Neural cell (in vitro differentiated cells): ENCODE measurements around the gene WDR36. TPM values are rescaled to one million over a fixed set of nuclear protein-coding genes. Genes with fewer than 3 reads are reported as not detected.

Source experiments
- H2AFZ ChIP-seq: fragments of 200-600, 300-800 bp; sonication (generic), shearing (Covaris generic); 2 replicates; pipeline ENCODE4 v1.6.0; 2014; ENCODE audit warnings: low read depth, mild to moderate bottlenecking, antibody characterized with exemption, low read length, moderate library complexity
- H3F3A ChIP-seq: fragments of 200-600 bp; shearing (Covaris generic); 2 replicates; pipeline ENCODE4 v1.6.1; 2016; ENCODE audit warnings: mild to moderate bottlenecking, moderate library complexity, mixed read lengths, antibody characterized with exemption, low read length; ENCODE audit not compliant: insufficient read depth, poor library complexity, severe bottlenecking
- H3K27ac ChIP-seq: fragments of 200-600, 300-800 bp; sonication (generic), shearing (Covaris generic); 2 replicates; pipeline ENCODE4 v1.5.1; 2014; ENCODE audit warnings: mild to moderate bottlenecking, low read length, moderate library complexity
- H3K27me3 ChIP-seq: fragments of 300-800, 200-600 bp; sonication (generic), shearing (Covaris generic); 2 replicates; pipeline ENCODE4 v1.6.0; 2014; ENCODE audit warnings: mild to moderate bottlenecking, low read depth, low read length, moderate library complexity; ENCODE audit not compliant: insufficient read depth
- H3K36me3 ChIP-seq: fragments of 300-800, 200-600 bp; sonication (generic), shearing (Covaris generic); 2 replicates; pipeline ENCODE4 v1.5.1; 2014; ENCODE audit warnings: mild to moderate bottlenecking, antibody characterized with exemption, low read length, moderate library complexity; ENCODE audit not compliant: insufficient read depth
- H3K4me2 ChIP-seq: fragments of 300-800, 200-600 bp; sonication (generic), shearing (Covaris generic); 2 replicates; pipeline ENCODE4 v1.6.0; 2014; ENCODE audit warnings: mild to moderate bottlenecking, low read length
- H3K4me3 ChIP-seq: fragments of 300-800, 200-600 bp; sonication (generic), shearing (Covaris generic); 2 replicates; pipeline ENCODE4 v1.5.1; 2014; ENCODE audit warnings: mild to moderate bottlenecking, low read length, moderate library complexity
- H3K79me2 ChIP-seq: fragments of 200-600 bp; shearing (Covaris generic); replicated peaks from 2 replicates; pipeline ENCODE4 v1.6.0; 2014; ENCODE audit warnings: mild to moderate bottlenecking, low read length, moderate library complexity; ENCODE audit not compliant: insufficient read depth
- H3K9ac ChIP-seq: fragments of 300-800, 200-600 bp; sonication (generic), shearing (Covaris generic); 2 replicates; pipeline ENCODE4 v1.6.1; 2016; ENCODE audit warnings: mild to moderate bottlenecking, low read length, mixed read lengths
- H3K9me2 ChIP-seq: fragments of 200-600 bp; shearing (Covaris generic); 2 replicates; pipeline ENCODE4 v1.6.1; 2016; ENCODE audit warnings: mild to moderate bottlenecking, low read length, mixed read lengths; ENCODE audit not compliant: insufficient read depth
- H3K9me3 ChIP-seq: fragments of 200-600, 300-800 bp; sonication (generic), shearing (Covaris generic); 2 replicates; pipeline ENCODE4 v1.6.1; 2016; ENCODE audit warnings: mild to moderate bottlenecking, mixed run types, low read length, moderate library complexity, mixed read lengths
- H4K20me1 ChIP-seq: fragments of 200-600 bp; shearing (Covaris generic); 2 replicates; pipeline ENCODE4 v1.6.1; 2016; ENCODE audit warnings: mild to moderate bottlenecking, mixed run types; ENCODE audit not compliant: insufficient read depth
- EP300 ChIP-seq: fragments of 450-650 bp; conservative IDR thresholded peaks from 2 replicates; pipeline ENCODE4 v1.6.1; 2014; ENCODE audit warnings: antibody characterized with exemption, mild to moderate bottlenecking, moderate library complexity; ENCODE audit not compliant: poor library complexity, severe bottlenecking
- EZH2 ChIP-seq: fragments of 200-600, 300-800 bp; shearing (Covaris generic), sonication (generic); IDR thresholded peaks from 2 replicates; pipeline ENCODE4 v1.6.1; 2014; ENCODE audit warnings: antibody characterized with exemption, low read length, borderline replicate concordance, mild to moderate bottlenecking; ENCODE audit not compliant: insufficient read depth, poor library complexity, severe bottlenecking
- MXI1 ChIP-seq: fragments of 450-650 bp; conservative IDR thresholded peaks from 2 replicates; pipeline ENCODE4 v1.6.1; 2014; ENCODE audit warnings: antibody characterized with exemption, mild to moderate bottlenecking; ENCODE audit not compliant: poor library complexity, severe bottlenecking
- POLR2AphosphoS5 ChIP-seq: IDR thresholded peaks from 2 replicates; pipeline ENCODE4 v1.6.1; 2012
- RAD21 ChIP-seq: fragments of 450-650 bp; conservative IDR thresholded peaks from 2 replicates; pipeline ENCODE4 v1.6.1; 2014; ENCODE audit warnings: antibody characterized with exemption, mild to moderate bottlenecking, moderate library complexity
- SMC3 ChIP-seq: fragments of 450-650 bp; conservative IDR thresholded peaks from 2 replicates; pipeline ENCODE4 v1.6.1; 2014; ENCODE audit warnings: antibody characterized with exemption, mild to moderate bottlenecking, moderate library complexity; ENCODE audit not compliant: poor library complexity
- TAF1 ChIP-seq: IDR thresholded peaks from 2 replicates; pipeline ENCODE4 v1.6.1; 2012; ENCODE audit warnings: low read depth
- polyA plus RNA-seq: library from polyadenylated mRNA; depleted of rRNA; stranded (reverse); fragments of >200 nt; gene quantifications from 2 replicates; pipeline ENCODE4 v1.2.3, GENCODE V29; 2014
- TF ChIP-seq, protein P1 (sequence below): IDR thresholded peaks from 2 replicates; pipeline ENCODE4 v1.6.1; 2012; ENCODE audit warnings: borderline replicate concordance
- TF ChIP-seq, protein P2 (sequence below): fragments of 450-650 bp; IDR thresholded peaks from 2 replicates; pipeline ENCODE4 v1.5.1; 2014; ENCODE audit warnings: antibody characterized with exemption, mild to moderate bottlenecking, moderate library complexity; ENCODE audit not compliant: poor library complexity, severe bottlenecking

Gene WDR36
- polyA plus RNA-seq, 1 donor from 2014 or later: 25.8 TPM

DNA sequence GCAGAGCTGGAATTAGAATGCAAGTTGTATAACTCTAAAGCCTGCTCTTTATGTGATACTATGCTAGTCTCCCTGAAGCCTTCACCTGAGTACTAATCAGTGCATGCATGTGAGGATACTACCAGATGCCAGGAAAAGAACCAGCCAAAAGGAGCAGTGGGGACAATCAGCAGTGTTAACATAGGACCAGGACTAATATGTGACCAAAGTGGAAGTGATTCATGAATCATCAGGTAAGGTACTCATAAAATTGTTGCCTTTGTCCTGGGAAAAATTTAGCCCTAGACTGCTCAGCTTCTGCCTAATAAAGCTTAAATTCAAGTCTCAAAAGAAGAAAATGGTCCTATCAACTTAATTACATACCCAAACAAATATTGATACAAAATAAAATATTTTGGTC is 34.1 kb upstream of the WDR36 start:
- no peaks in the 10 kb centered on the region for H3K9me2 ChIP-seq
- H3K9ac ChIP-seq: no peak overlapping the region
- H3K4me2 ChIP-seq: no peak overlapping the region
- no peak overlapping the region for H2AFZ ChIP-seq
- no peaks in the 10 kb centered on the region for H3F3A ChIP-seq
- no peaks in the 10 kb centered on the region for H4K20me1 ChIP-seq
- no peaks in the 10 kb centered on the region for H3K9me3 ChIP-seq
- no peak for TF ChIP-seq MXI1
- H3K27me3 ChIP-seq: no peaks in the 10 kb centered on the region
- no peaks in the 10 kb centered on the region for H3K36me3 ChIP-seq
- H3K4me3 ChIP-seq: no peak overlapping the region
- no peaks in the 10 kb centered on the region for H3K79me2 ChIP-seq
- no peak overlapping the region for H3K27ac ChIP-seq

DNA sequence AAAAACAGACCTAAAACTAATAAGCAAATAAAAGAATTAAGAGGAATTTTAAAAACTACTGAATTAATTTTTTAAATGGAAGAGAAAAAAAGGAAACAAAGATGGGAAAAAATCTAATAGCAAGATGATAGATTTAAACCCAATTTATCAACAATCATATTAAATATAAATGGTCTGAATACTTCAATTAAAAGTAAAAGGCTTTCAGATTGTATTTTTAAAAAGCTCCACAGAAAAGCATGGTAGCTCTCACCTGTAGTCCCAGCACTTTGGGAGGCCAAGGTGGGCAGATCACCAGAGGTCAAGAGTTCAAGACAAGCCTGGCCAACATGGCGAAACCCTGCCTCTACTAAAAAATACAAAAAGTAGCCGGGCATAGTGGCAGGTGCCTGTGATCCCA is 32.0 kb upstream of the WDR36 start:
- no peaks in the 10 kb centered on the region for H3K9me3 ChIP-seq
- no peak overlapping the region for H3K27ac ChIP-seq
- H4K20me1 ChIP-seq: no peaks in the 10 kb centered on the region
- no peak overlapping the region for H3K4me2 ChIP-seq
- no peaks in the 10 kb centered on the region for H3F3A ChIP-seq
- no peak overlapping the region for H2AFZ ChIP-seq
- H3K27me3 ChIP-seq: no peaks in the 10 kb centered on the region
- H3K9ac ChIP-seq: no peak overlapping the region
- TF ChIP-seq EZH2 (no peak), EP300 (no peak), MXI1 (no peak), POLR2AphosphoS5 (no peak), RAD21 (no peak), SMC3 (no peak), TAF1 (no peak)
- TF ChIP-seq, protein P1, sequence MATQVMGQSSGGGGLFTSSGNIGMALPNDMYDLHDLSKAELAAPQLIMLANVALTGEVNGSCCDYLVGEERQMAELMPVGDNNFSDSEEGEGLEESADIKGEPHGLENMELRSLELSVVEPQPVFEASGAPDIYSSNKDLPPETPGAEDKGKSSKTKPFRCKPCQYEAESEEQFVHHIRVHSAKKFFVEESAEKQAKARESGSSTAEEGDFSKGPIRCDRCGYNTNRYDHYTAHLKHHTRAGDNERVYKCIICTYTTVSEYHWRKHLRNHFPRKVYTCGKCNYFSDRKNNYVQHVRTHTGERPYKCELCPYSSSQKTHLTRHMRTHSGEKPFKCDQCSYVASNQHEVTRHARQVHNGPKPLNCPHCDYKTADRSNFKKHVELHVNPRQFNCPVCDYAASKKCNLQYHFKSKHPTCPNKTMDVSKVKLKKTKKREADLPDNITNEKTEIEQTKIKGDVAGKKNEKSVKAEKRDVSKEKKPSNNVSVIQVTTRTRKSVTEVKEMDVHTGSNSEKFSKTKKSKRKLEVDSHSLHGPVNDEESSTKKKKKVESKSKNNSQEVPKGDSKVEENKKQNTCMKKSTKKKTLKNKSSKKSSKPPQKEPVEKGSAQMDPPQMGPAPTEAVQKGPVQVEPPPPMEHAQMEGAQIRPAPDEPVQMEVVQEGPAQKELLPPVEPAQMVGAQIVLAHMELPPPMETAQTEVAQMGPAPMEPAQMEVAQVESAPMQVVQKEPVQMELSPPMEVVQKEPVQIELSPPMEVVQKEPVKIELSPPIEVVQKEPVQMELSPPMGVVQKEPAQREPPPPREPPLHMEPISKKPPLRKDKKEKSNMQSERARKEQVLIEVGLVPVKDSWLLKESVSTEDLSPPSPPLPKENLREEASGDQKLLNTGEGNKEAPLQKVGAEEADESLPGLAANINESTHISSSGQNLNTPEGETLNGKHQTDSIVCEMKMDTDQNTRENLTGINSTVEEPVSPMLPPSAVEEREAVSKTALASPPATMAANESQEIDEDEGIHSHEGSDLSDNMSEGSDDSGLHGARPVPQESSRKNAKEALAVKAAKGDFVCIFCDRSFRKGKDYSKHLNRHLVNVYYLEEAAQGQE: no peak
- TF ChIP-seq, protein P2, sequence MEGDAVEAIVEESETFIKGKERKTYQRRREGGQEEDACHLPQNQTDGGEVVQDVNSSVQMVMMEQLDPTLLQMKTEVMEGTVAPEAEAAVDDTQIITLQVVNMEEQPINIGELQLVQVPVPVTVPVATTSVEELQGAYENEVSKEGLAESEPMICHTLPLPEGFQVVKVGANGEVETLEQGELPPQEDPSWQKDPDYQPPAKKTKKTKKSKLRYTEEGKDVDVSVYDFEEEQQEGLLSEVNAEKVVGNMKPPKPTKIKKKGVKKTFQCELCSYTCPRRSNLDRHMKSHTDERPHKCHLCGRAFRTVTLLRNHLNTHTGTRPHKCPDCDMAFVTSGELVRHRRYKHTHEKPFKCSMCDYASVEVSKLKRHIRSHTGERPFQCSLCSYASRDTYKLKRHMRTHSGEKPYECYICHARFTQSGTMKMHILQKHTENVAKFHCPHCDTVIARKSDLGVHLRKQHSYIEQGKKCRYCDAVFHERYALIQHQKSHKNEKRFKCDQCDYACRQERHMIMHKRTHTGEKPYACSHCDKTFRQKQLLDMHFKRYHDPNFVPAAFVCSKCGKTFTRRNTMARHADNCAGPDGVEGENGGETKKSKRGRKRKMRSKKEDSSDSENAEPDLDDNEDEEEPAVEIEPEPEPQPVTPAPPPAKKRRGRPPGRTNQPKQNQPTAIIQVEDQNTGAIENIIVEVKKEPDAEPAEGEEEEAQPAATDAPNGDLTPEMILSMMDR: no peak
- H3K4me3 ChIP-seq: no peak overlapping the region
- no peaks in the 10 kb centered on the region for H3K9me2 ChIP-seq
- no peaks in the 10 kb centered on the region for H3K36me3 ChIP-seq
- no peaks in the 10 kb centered on the region for H3K79me2 ChIP-seq

DNA sequence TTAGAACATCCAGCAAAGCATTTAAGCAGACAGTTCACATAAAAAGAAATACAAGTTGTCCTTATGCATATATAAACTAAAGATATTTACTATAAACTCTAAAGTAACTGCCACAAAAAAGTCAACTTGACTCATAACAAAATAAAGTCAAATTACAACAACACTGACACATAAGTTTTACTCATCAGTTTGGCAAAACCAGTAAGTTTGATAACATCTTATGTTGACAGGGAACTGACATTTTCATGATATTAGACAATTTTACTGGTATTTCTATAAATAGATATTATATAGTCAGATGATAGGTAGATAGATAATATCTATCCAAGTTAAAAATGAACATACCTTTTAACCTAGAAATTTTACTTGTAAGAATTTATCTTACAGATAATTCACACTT is 30.5 kb upstream of the WDR36 start:
- H3K36me3 ChIP-seq: no peaks in the 10 kb centered on the region
- H3K9me3 ChIP-seq: no peaks in the 10 kb centered on the region
- H3K27me3 ChIP-seq: no peaks in the 10 kb centered on the region
- no peaks in the 10 kb centered on the region for H3F3A ChIP-seq
- no peak overlapping the region for H3K4me3 ChIP-seq
- H3K9me2 ChIP-seq: no peaks in the 10 kb centered on the region
- no peak overlapping the region for H2AFZ ChIP-seq
- H3K79me2 ChIP-seq: no peaks in the 10 kb centered on the region
- no peaks in the 10 kb centered on the region for H4K20me1 ChIP-seq
- TF ChIP-seq EP300 (no peak), TAF1 (no peak)
- TF ChIP-seq, protein P1: no peak
- no peak overlapping the region for H3K9ac ChIP-seq
- H3K4me2 ChIP-seq: no peak overlapping the region
- no peak overlapping the region for H3K27ac ChIP-seq
